ENCODE data around the gene CEP76.

CEP76 gene

DNA sequence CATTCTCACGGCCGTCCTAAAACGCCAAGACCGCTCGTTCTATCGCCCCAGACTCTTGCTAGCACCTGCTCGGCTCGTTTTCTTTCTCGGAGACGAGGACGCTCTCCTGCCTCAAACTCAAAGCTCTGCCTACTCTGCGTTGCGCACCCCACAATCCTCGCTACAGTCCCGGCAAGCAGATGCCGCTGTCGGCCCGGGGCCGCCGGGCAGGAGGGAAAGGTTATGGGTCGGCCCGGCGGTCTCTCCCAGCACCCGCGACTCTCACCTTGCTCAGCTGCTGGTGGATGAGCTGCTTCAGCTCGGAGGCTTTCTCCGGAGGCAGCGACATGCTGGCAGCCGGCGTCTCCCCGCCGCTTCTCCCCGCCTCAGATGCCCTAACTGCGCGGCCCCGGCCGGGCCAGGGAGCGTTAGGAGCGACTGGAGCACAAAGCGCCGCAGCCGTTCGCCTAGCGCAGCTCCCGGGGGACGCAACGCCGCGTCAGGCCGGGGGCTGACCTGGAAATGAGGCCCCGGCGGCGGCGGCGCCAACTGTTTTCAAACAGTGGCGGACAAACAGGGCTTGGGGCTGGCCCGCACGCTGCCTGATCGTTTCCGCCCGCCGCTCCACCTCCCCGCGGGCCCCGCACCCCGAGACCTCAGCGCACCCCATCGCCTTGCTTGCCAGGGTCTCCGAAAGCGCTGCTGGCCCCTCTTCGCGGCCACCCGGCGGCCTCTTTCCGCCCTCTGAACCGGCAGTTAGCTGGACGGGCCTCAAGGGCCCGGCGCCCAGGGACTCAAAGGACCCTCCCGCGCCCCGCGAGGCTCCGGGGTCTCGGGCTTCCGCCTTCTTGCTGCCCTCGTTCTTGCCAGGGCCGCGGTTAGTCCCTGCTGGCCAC is at the start of gene CEP76, which contains the start of gene PSMG2:
Gene CEP76 (minus strand): TSS at position 503 of the 875 bp plus-strand sequence. CDS start 175 bp downstream, at position 328.
Gene PSMG2 (plus strand): TSS at position 822 of the 875 bp plus-strand sequence. CDS start 66 bp downstream, outside the sequence.
- peak; percentile 86 for DNase-seq

GRCh38 chr18:12751891-12752290 is 49.4 kb upstream of the CEP76 start:
- no peak for DNase-seq

GRCh38 chr18:12751503-12751884 is 49.0 kb upstream of the CEP76 start:
- DNase-seq: no peak

DNA sequence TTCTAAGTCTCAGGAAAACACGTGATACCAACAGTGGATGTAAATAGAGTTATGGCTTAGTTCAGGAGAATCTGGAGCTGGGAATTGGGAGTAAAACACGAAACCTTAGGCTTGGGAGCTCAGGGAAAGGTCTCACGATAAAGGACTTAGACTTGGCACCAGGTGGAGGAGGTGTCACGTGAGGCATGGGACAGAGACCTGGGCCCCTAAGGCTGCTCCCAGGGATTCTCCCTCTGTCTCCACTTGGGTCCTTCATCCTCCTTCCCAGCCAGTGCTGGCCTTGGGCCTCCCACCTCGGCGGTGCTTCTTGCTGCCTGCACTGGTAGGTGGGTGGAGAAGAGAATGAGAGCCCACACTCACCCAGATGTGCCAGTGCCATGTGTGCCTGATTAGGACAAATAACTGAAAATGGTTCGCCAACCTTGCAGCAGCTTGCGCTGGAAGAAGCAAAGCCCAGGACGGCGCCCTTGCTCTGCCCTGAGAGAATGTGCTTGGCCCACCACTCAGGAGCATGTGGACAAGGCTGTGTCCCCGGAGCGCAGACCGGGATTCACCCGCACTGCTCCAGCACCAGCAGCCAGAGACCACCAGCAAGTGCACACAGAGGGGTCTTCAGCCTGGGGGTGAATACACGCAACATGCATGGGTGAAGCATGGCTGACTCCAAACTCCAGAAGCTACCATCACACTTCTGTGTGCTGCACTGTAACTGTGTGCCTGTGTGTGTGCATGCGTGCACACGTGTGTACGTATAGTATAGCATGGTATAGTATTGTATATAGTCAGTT is 48.4 kb upstream of the CEP76 start:
- no peak for DNase-seq

GRCh38 chr18:12750076-12750714 is 47.7 kb upstream of the CEP76 start:
- DNase-seq: no peak

- no peak for DNase-seq
These were observed 46.6 kb upstream of the CEP76 start for GRCh38 chr18:12749121-12749520.

DNA sequence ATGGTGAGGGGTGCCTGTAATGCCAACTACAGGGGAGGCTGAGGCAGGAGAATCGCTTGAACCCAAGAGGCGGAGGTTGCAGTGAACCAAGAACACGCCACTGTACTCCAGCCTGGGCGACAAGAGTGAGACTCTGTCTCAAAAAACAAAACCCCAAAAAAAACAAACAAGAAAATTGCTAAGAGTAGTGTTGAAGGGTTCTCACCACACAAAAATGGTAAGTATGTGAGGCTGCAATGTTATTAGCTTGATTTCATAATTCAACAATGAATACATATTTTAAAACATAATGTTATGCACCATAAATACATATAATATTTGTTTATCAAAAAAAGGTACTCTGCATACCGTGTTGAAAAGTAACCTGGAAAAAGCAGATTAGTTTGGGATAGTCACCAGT is 46.1 kb upstream of the CEP76 start:
- DNase-seq: no peak

GRCh38 chr18:12747530-12748315 is 45.2 kb upstream of the CEP76 start:
- DNase-seq: no peak

DNA sequence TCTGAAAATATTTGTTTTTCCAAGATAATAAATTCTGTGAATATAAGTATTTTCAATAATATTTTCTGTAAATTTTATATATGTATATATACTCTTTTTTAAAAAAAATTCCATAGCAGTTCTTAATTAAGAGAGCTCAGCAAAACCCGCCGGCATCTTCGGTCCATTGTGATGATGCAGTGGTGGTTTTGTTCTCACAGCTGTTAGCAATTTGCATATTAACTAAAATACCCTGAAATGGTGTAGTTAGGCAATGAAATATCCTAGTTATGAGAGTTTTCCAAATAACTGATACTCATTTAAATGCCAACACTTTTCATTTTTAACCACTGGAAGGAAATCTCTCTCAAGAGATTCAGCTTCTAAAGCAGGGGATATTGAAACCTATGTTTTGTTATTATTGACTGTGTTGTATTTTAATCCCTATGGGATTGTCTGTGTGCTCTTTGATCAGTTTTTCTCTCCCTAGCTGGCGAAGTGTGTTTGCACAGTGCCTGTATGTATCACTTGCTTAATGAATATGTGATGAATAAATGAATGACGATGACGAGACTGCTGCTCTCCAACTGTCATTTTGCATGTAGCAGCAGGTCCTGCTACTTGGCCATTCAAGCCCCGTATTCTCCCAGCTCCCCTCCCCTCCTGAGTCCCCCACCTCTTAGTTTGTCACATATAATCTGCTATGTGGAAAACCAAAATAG is 42.7 kb upstream of the CEP76 start:
- DNase-seq: no peak

DNA sequence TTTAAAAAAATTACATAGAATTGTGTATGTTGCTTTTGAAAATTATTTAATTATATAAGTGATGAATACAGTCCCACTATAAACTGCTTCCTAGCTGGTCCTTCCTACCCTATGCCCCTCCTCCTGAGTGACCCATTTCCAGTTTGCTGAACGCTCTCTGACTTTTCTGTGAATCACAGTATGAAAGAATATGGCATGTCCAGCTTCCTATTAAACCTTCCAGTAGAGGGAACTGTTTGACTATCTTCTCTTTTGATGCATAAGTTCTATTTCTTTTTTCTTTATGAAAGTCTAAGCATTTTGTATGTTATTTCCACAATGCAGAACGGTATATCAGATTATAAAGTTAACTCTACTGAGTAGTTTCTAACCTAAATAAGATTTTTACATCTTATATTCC is 41.6 kb upstream of the CEP76 start:
- DNase-seq: no peak

GRCh38 chr18:12742453-12742852 is 39.9 kb upstream of the CEP76 start:
- DNase-seq: no peak

DNA sequence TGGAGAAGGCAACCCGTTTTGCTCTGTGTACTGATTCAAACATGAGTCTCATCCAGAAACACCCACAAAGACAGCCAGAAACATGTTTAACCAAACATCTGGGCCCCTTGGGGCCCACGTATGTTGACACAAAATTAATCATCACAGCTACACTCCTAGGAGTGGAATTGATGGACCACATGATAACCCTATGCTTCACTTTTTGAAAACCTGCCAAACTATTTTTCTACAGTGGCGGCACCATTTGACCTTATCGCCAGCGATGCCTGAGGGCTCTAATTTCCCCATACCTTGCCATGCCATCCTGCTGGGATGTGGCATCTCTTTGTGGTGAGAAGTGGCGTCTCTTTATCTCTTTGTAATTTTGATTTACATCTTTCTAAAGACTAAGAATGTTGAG is 38.8 kb upstream of the CEP76 start:
- no peak for DNase-seq

DNA sequence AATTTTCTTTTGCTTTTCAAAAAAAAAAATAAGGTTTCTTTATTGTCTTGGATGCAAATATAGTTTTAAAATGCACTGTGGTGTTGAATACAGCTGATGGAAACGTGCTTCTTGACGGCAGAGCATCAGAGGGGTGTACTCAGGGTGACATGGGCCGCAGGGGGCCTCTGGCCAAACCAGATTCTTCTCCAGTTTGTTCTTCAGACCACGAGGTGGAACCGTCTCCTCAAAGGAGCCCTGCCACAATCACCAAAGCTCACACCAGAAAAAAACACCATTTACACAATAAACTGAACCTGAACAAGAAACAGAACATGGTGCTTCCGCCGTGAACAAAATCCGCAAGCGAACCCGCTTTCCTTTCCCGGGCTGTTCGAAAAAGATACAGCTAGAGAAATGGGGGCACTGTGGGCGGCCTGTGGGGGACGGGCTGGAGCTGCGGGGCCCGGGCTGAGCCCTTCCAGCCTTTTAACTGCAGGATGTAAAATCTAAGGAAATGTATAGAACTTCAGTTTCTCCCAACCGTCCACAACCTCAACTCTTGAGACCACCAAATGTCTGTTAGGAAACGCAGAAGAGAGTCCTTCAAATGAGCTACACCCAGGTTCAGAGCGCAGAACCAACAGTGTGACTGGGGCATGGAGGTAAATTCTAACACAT is 34.9 kb upstream of the CEP76 start:
- no peak for DNase-seq

- DNase-seq: peak; percentile 39
These were observed 24.4 kb upstream of the CEP76 start for GRCh38 chr18:12726774-12727550.

- no peak for DNase-seq
These were observed 23.8 kb upstream of the CEP76 start for GRCh38 chr18:12726331-12726730.

- DNase-seq: no peak
These were observed 20.2 kb upstream of the CEP76 start for GRCh38 chr18:12722731-12723130.

- no peak for DNase-seq
These were observed 19.2 kb upstream of the CEP76 start for GRCh38 chr18:12721495-12722275.

DNA sequence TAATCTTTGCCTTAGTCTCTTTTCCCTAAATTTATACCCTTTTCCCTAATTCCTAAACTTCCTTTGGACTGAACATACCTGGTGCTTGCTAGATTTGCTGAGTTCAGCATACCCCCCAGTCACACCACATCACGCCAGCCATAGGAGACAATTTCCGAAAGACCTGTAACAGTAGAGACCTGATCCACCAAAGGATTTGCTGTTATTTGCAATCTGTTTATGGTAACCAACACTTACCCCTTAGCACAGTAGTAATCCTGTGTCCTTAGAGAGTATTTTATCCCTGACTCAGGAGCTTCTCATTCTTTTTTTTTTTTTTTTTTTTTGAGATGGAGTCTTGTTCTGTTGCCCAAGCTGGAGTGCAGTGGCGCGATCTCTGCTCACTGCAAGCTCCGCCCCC is 8.9 kb upstream of the CEP76 start:
- DNase-seq: no peak

- DNase-seq: peak; percentile 14
These were observed 1.1 kb upstream of the CEP76 start for GRCh38 chr18:12703664-12704063.

DNA sequence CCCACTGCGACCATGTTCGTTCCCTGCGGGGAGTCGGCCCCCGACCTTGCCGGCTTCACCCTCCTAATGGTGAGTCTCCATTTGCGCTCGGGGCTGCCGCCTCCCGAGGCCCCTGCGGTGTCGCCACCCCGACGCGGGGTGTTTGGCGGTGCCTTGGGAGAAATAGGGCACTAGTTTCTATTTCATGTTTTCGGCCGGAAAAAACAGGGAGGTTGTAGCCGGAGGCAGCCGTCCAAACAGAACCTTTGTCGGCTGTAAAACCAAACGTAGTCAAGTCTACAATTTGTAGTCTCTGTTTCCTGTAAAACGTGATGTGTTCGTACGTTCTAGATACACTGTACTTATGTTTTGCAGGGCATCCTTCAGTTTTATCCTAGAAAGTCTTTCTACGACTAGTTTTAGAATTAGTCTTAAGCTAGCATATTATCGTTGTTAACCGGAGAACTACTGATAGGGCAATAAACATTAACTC is 609 bp upstream of the CEP76 start:
- no peak for DNase-seq

Measured in activated naive CD4-positive, alpha-beta T cell treated with Interleukin-2 at 50 U/mL for 16 hours (primary cell).